Endothelial cell of umbilical vein (primary cell): Measurements from ENCODE around the gene BHLHA15. TPM values are rescaled to one million over a fixed set of nuclear protein-coding genes. Genes with fewer than 3 reads are reported as not detected.
A peak's percentile ranks its signal among the peaks of the same experiment; 100 is the strongest.

ENCODE experiments used
- BruUV-seq: library from RNA; stranded (reverse); fragments of 400-500 nt; replicated peaks from 2 replicates; lab custom pipeline; 2021; lab: Mats Ljungman, UMichigan
- CTCF ChIA-PET: fragments of 300-600, 350-600 bp; sonication (Branson Sonifier 250); formaldehyde crosslinking; loops from one replicate; lab custom pipeline; 2021; ENCODE audit warnings: antibody characterized with exemption, inconsistent platforms; lab: Charles Lee
- POLR2A ChIA-PET: fragments of 300-600, 350-600 bp; sonication (Branson Sonifier 250); formaldehyde crosslinking; loops from one replicate; lab custom pipeline; 2021; ENCODE audit warnings: antibody characterized with exemption, inconsistent platforms; lab: Charles Lee
- DNase-seq: peaks from one replicate; pipeline ENCODE4 v3.0.0-alpha.2; 2011; ENCODE audit warnings: low read depth, low spot score
- FAIRE-seq: peaks from 2 replicates; lab custom pipeline; 2011; peaks lifted over from hg19 to GRCh38; lab: Jason Lieb, UNC
- H2AFZ ChIP-seq: 2 replicates; pipeline ENCODE4 v1.6.0; 2012; ENCODE audit warnings: low read depth, low read length, control low read depth, inconsistent platforms
- H3K27ac ChIP-seq: 2 replicates; pipeline ENCODE4 v1.5.1; 2011; ENCODE audit warnings: low read depth, mild to moderate bottlenecking, control low read depth, low read length, moderate library complexity; ENCODE audit not compliant: insufficient read depth
- H3K27me3 ChIP-seq, 2 experiments: 2 replicates each; pipeline versions ENCODE4 v1.6.0 to v1.6.1; 2011; ENCODE audit warnings: low read length in 2 of 2, mixed read lengths in 1 of 2; ENCODE audit not compliant: control insufficient read depth in 2 of 2, insufficient read depth in 2 of 2
- H3K36me3 ChIP-seq, 2 experiments: 2 replicates in 1 of 2; 3 replicates in 1 of 2; pipeline ENCODE4 v1.5.1; 2011; ENCODE audit warnings: low read length in 2 of 2, mild to moderate bottlenecking in 1 of 2, moderate library complexity in 1 of 2; ENCODE audit not compliant: control insufficient read depth in 2 of 2, insufficient read depth in 2 of 2; ENCODE audit errors: extremely low read depth in 1 of 2
- H3K4me1 ChIP-seq: 3 replicates; pipeline ENCODE4 v1.5.1; 2011; ENCODE audit warnings: mild to moderate bottlenecking, low read length; ENCODE audit not compliant: control insufficient read depth, insufficient read depth; ENCODE audit errors: extremely low read depth
- H3K4me2 ChIP-seq: 2 replicates; pipeline ENCODE4 v1.6.1; 2011; ENCODE audit warnings: low read length, control low read depth, mixed read lengths; ENCODE audit not compliant: insufficient read depth
- H3K4me3 ChIP-seq, 3 experiments: fragments of 200-600 bp in 1 of 3; sonication (generic), shearing (Covaris generic) in 1 of 3; replicated peaks in 1 of 3; 2 replicates each; pipeline ENCODE4 v1.5.1; 2011 to 2016; ENCODE audit warnings: control low read depth in 3 of 3, low read length in 3 of 3, mild to moderate bottlenecking in 2 of 3, inconsistent platforms in 1 of 3, low read depth in 1 of 3, moderate library complexity in 1 of 3; ENCODE audit not compliant: insufficient read depth in 1 of 3
- H3K79me2 ChIP-seq: 2 replicates; pipeline ENCODE4 v1.6.0; 2012; ENCODE audit warnings: low read length, inconsistent platforms; ENCODE audit not compliant: control insufficient read depth, insufficient read depth
- H3K9ac ChIP-seq: replicated peaks from 2 replicates; pipeline ENCODE3; 2011; ENCODE audit warnings: low read length, control low read depth; ENCODE audit not compliant: insufficient read depth; ENCODE audit errors: extremely low read depth
- H3K9me1 ChIP-seq: replicated peaks from 3 replicates; pipeline ENCODE4 v1.6.0; 2011; ENCODE audit warnings: mild to moderate bottlenecking, low read length; ENCODE audit not compliant: control insufficient read depth, insufficient read depth; ENCODE audit errors: extremely low read depth
- H3K9me3 ChIP-seq: replicated peaks from 2 replicates; pipeline ENCODE4 v1.5.1; 2012; ENCODE audit warnings: low read length, inconsistent platforms; ENCODE audit not compliant: control insufficient read depth, insufficient read depth
- H4K20me1 ChIP-seq: replicated peaks from 2 replicates; pipeline ENCODE3; 2011; ENCODE audit warnings: mild to moderate bottlenecking, low read length; ENCODE audit not compliant: control insufficient read depth, insufficient read depth; ENCODE audit errors: extremely low read depth
- EZH2 ChIP-seq: IDR thresholded peaks from 2 replicates; pipeline ENCODE4 v1.6.1; 2012; ENCODE audit warnings: borderline replicate concordance, low read depth, mild to moderate bottlenecking, moderate library complexity, low read length, inconsistent platforms; ENCODE audit not compliant: severe bottlenecking
- FOS ChIP-seq: IDR thresholded peaks from 2 replicates; pipeline ENCODE4 v1.6.1; 2011; ENCODE audit warnings: mild to moderate bottlenecking, low read length, moderate library complexity, borderline replicate concordance; ENCODE audit not compliant: insufficient read depth
- GATA2 ChIP-seq: IDR thresholded peaks from 2 replicates; pipeline ENCODE4 v1.7.0; 2011; ENCODE audit warnings: low read depth, mild to moderate bottlenecking, moderate library complexity, mixed read lengths, low read length; ENCODE audit not compliant: insufficient read length, insufficient read depth
- JUN ChIP-seq: IDR thresholded peaks from 2 replicates; pipeline ENCODE4 v1.6.1; 2011; ENCODE audit warnings: borderline replicate concordance, low read depth; ENCODE audit not compliant: insufficient read length, insufficient read depth
- MYC ChIP-seq: IDR thresholded peaks from one replicate; pipeline ENCODE4 v1.6.1; 2011; ENCODE audit warnings: mild to moderate bottlenecking, low read depth, low read length
- POLR2A ChIP-seq: IDR thresholded peaks from 2 replicates; pipeline ENCODE4 v1.6.1; 2012; ENCODE audit warnings: low read depth, mild to moderate bottlenecking, control low read depth, low read length
- POLR2AphosphoS5 ChIP-seq: IDR thresholded peaks from 2 replicates; pipeline ENCODE4 v1.6.1; 2012; ENCODE audit warnings: low read depth, mild to moderate bottlenecking, control low read depth, low read length, moderate library complexity; ENCODE audit not compliant: insufficient read depth
- dilution Hi-C: fragments of 300-500 bp; cut with MboI; formaldehyde crosslinking; loops from one replicate; pipeline ENCODE4 v1.15.0; 2019; ENCODE audit warnings: low sequenced_read_pairs; ENCODE audit not compliant: extremely low pct_ligation_motif_present
- intact Hi-C: fragments of 100-400 bp; cut with micrococcal nuclease; formaldehyde crosslinking; loops from one replicate; pipeline ENCODE4 v1.10.0; 2022
- polyA plus RNA-seq, 4 experiments: library from polyadenylated mRNA; depleted of rRNA in 3 of 4; stranded (reverse) in 3 of 4; unstranded in 1 of 4; fragments of >200 nt; gene quantifications; 2 replicates each; pipeline versions ENCODE4 v1.2.1 to v1.2.3, GENCODE V29; 2011 to 2012; ENCODE audit warnings: missing spikeins in 1 of 4
- total RNA-seq: library from RNA; stranded (reverse); gene quantifications from 2 replicates; pipeline ENCODE4 v1.2.3, GENCODE V29; 2021
- TF ChIP-seq, protein P1 (sequence below): IDR thresholded peaks from 2 replicates; pipeline ENCODE4 v1.6.1; 2011; ENCODE audit not compliant: insufficient read depth, insufficient read length
- TF ChIP-seq, protein P2 (sequence below), 2 donors: IDR thresholded peaks; 1 replicate in 1 of 2; 2 replicates in 1 of 2; pipeline ENCODE4 v1.5.1; 2011; ENCODE audit warnings: low read length in 2 of 2, mild to moderate bottlenecking in 2 of 2, moderate library complexity in 2 of 2, control low read depth in 1 of 2, inconsistent platforms in 1 of 2, low read depth in 1 of 2; ENCODE audit not compliant: insufficient read depth in 1 of 2; ENCODE audit errors: extremely low read depth in 1 of 2

The BHLHA15 gene
- total and polyA plus RNA-seq, 2 donors (not counting 3 experiments of a cell fraction or from before 2014, with no cell fraction given), result 0.81 to 1.2 TPM

DNA sequence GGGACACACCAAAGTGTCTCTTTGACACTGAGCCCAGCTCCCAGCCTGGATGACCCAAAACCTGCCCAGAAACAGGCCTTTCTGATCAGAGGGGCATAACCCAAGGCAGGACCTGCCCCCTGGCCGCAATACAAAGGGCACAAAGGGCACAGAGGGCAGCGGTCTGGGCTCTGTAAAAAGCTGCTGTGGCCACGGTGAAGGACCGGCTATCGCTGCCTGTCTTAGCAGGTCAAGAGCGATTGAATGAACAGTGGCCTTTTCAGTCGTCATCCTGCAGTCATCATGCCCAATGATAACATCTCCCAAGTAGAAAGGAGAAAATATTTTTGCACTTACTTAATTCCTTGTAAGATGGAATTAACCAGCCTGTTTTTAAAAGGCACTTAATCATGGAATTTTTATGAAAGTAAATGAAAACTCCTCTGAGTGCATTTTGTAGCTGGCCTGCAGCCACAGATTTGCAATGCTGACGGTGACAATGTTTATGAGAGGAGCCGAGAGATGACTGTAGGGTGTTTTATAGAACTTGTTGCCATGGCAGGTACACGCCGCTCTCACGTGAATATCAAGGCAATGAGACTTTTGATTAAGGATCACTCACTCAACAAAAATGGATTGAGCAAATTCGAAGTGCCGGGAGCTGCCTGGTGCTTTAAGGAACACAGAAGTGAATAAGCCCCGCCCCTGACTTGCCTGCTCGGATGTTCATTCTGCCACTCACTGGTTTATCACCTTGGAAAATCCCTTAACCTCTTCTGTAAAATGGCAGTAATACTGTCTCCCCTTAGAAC lies 47.3 kb upstream of the BHLHA15 start:
- H3K9me1 ChIP-seq, result no peaks in the 10 kb centered on the region
- peak overlapping the region; percentile 32 for H3K27ac ChIP-seq
- DNase-seq (peak; percentile 35), FAIRE-seq (peak; percentile 59)
- peaks cover 0 to 4% of the 10 kb centered on the region in 2 experiments for H3K36me3 ChIP-seq
- no peaks in the 10 kb centered on the region for H3K9me3 ChIP-seq
- no peak overlapping the region for H3K4me3 ChIP-seq
- intact Hi-C loops, result no loop called here
- CTCF ChIA-PET, result interaction anchor here (1.0 to 12.7 kb wide), 9 partner anchors 10 to 150 kb away, joined by 3 to 870 read pairs (median 6); partner anchors contain the start of gene LMTK2
- peak; percentile 74 for TF ChIP-seq GATA2
- no peak for TF ChIP-seq POLR2AphosphoS5
- POLR2A ChIA-PET, result no interaction called here
- BruUV-seq, result no TSS peak
- no peaks in the 10 kb centered on the region for H4K20me1 ChIP-seq
- no peak overlapping the region for H3K9ac ChIP-seq
- H2AFZ ChIP-seq, result no peak overlapping the region
- dilution Hi-C loops, result loop anchor here (25.0 kb wide), 1 partner anchor 152 kb away; no protein-coding TSS in a partner anchor
- H3K27me3 ChIP-seq, result no peaks in the 10 kb centered on the region
- H3K4me2 ChIP-seq, result no peak overlapping the region
- H3K79me2 ChIP-seq, result no peaks in the 10 kb centered on the region
- peaks cover 3% of the 10 kb centered on the region for H3K4me1 ChIP-seq

DNA sequence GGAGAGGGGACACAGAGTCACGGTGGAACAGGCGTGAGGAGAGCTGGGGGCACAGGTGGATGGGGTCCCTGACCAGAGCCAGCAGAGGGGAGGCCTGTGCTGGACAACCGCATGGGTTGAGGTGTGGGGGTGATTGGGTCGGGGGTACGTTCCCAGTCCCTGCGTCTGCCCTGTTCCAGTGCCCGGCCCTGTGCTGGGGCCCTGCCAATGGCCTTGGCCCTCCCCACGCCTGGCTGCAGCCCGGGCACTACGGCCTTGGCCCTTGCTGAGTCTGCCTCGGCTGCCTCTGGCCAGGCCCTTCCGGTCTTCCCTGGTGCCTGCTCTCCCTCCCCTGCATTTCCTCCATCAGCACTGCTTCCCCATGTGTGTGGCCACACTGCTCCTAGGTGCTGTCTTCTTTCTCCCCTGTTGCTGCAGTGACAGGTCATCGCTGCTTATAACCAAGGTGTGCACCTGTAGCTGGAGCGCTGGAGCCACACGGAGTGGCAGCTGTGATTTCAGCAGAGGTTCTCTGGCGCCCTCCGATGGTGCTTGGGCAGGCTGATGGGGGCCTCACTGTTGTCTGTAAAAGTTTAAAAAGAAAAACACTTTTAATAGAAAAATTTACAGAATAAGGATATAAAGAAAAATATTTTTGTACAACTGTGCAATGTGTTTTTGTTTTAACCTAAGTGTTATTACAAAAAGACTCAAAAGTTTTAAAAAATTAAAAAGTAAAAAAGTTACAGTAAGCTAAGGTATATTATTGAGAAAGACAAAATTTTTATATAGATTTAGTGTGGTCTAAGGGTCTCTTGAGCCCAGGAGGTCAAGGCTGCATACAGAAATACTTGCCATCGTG lies 45.2 kb upstream of the BHLHA15 start:
- dilution Hi-C loops, result loop anchor here (25.0 kb wide), 1 partner anchor 154 kb away; no protein-coding TSS in a partner anchor
- Histone ChIP-seq H3K9me1 (no peaks in the 10 kb centered on the region), H3K9me3 (no peaks in the 10 kb centered on the region), H3K4me2 (no peak overlapping the region), H3K79me2 (no peaks in the 10 kb centered on the region), H4K20me1 (no peaks in the 10 kb centered on the region), H3K27me3 (no peaks in the 10 kb centered on the region), H3K4me1 (peaks cover 3% of the 10 kb centered on the region), H3K4me3 (no peak overlapping the region), H3K36me3 (no peaks in the 10 kb centered on the region), H3K27ac (no peak overlapping the region), H2AFZ (no peak overlapping the region), H3K9ac (no peak overlapping the region)
- no TSS peak for BruUV-seq
- no peak for TF ChIP-seq MYC
- TF ChIP-seq POLR2A, result no peak
- no peak for TF ChIP-seq EZH2
- TF ChIP-seq POLR2AphosphoS5, result no peak
- no peak for TF ChIP-seq JUN
- TF ChIP-seq GATA2, result no peak
- TF ChIP-seq FOS, result no peak
- TF ChIP-seq, protein P1, sequence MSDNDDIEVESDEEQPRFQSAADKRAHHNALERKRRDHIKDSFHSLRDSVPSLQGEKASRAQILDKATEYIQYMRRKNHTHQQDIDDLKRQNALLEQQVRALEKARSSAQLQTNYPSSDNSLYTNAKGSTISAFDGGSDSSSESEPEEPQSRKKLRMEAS, result no peak
- TF ChIP-seq, protein P2, sequence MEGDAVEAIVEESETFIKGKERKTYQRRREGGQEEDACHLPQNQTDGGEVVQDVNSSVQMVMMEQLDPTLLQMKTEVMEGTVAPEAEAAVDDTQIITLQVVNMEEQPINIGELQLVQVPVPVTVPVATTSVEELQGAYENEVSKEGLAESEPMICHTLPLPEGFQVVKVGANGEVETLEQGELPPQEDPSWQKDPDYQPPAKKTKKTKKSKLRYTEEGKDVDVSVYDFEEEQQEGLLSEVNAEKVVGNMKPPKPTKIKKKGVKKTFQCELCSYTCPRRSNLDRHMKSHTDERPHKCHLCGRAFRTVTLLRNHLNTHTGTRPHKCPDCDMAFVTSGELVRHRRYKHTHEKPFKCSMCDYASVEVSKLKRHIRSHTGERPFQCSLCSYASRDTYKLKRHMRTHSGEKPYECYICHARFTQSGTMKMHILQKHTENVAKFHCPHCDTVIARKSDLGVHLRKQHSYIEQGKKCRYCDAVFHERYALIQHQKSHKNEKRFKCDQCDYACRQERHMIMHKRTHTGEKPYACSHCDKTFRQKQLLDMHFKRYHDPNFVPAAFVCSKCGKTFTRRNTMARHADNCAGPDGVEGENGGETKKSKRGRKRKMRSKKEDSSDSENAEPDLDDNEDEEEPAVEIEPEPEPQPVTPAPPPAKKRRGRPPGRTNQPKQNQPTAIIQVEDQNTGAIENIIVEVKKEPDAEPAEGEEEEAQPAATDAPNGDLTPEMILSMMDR (IDR thresholded peaks at IDR 0.05; ENCODE audit: extremely low read depth in 1 of 2, insufficient read depth in 1 of 2, low read depth in 1 of 2, low read length in 2 of 2), result peak; percentile 55 to 66
- DNase-seq (peak; percentile 30), FAIRE-seq (no peak)
- intact Hi-C loops, result no loop called here
- ChIA-PET CTCF (interaction anchor here (0.6 to 12.7 kb wide), 12 partner anchors 10 to 152 kb away, joined by 3 to 870 read pairs (median 7); partner anchors contain the start of gene LMTK2), POLR2A (no interaction called here)
